HFFc6 (cell line): ENCODE data around the gene TOR1AIP1. TPM values are rescaled to one million over a fixed set of nuclear protein-coding genes. Genes with fewer than 3 reads are reported as not detected.
"Not testable (repeated sequence)": the region's sequence is repeated elsewhere in the genome, so short reads cannot be mapped to it uniquely, and the experiment has no call there.

Experiments
- DNase-seq: peaks from one replicate; pipeline ENCODE4 v3.0.0-alpha.2; 2018
- H3K27ac Mint-ChIP-seq: 2 replicates; pipeline ENCODE4 v1.8.0; 2020; ENCODE audit warnings: mild to moderate bottlenecking, mixed read lengths
- H3K27me3 Mint-ChIP-seq: 2 replicates; pipeline ENCODE4 v1.8.0; 2021; ENCODE audit warnings: mild to moderate bottlenecking, moderate library complexity, mixed read lengths; ENCODE audit not compliant: insufficient read depth
- H3K36me3 Mint-ChIP-seq: 2 replicates; pipeline ENCODE4 v1.8.0; 2021; ENCODE audit warnings: low read depth, mixed read lengths
- H3K4me1 Mint-ChIP-seq: 2 replicates; pipeline ENCODE4 v1.8.0; 2020; ENCODE audit warnings: low read depth, mixed read lengths
- H3K4me3 Mint-ChIP-seq: 2 replicates; pipeline ENCODE4 v1.8.0; 2020; ENCODE audit warnings: mild to moderate bottlenecking, moderate library complexity, mixed read lengths
- H3K9me3 Mint-ChIP-seq: 2 replicates; pipeline ENCODE4 v1.8.0; 2020; ENCODE audit warnings: mild to moderate bottlenecking, mixed read lengths
- CTCF ChIP-seq: fragments of 200-600 bp; sonication (generic); IDR thresholded peaks from 2 replicates; pipeline ENCODE4 v1.5.0; 2021; ENCODE audit warnings: antibody characterized with exemption, mild to moderate bottlenecking
- long read RNA-seq: library from polyadenylated mRNA; unstranded; transcript quantifications from one replicate; pipeline ENCODE4 v2.0.0, GENCODE V29; 2019
- total RNA-seq, 6 experiments: library from RNA; stranded (reverse); fragmentation: NEBNext Ultra II Directional; extraction: Animal tissue kit (Norgen Biotek cat#: 25700); gene quantifications; 2 replicates in 1 of 6; 3 replicates in 5 of 6; pipeline ENCODE4 v1.2.3, GENCODE V29; 2021

Gene TOR1AIP1
- total RNA-seq: 10 to 100 TPM; 39.6 to 51.8 (median 48.9) TPM
- long read RNA-seq, full-length matches to known transcripts: 33 of 51 reads
- long read RNA-seq, partial matches to known transcripts: 1 of 51 reads
- long read RNA-seq, other reads (novel, unspliced or antisense): 17 of 51 reads

GRCh38 chr1:179882253-179883039 is at the start of gene TOR1AIP1:
Gene TOR1AIP1 (plus strand): TSS chr1:179882285. CDS start chr1:179882503, 218 bp downstream.
- Mint-ChIP-seq H3K4me3 (peak within 1 kb of the TSS; percentile 96), H3K4me1 (peaks cover 46% of the 10 kb centered on the region), H3K36me3 (peaks cover 14% of the 10 kb centered on the region), H3K27ac (peak within 1 kb of the TSS; percentile 100), H3K9me3 (peaks cover 2% of the 10 kb centered on the region), H3K27me3 (peaks cover 2% of the 10 kb centered on the region)
- TF ChIP-seq CTCF: peak; percentile 74
- DNase-seq: peak; percentile 97

GRCh38 chr1:179836686-179837445 is 45.2 kb upstream of the TOR1AIP1 start:
- DNase-seq, H3K27ac Mint-ChIP-seq, H3K9me3 Mint-ChIP-seq, H3K27me3 Mint-ChIP-seq, H3K4me3 Mint-ChIP-seq: not testable (repeated sequence)
- Mint-ChIP-seq H3K4me1 (peaks cover 30% of the 10 kb centered on the region), H3K36me3 (peaks cover 25% of the 10 kb centered on the region)

GRCh38 chr1:179840107-179840506 is 42.0 kb upstream of the TOR1AIP1 start:
- H3K4me1 Mint-ChIP-seq: peaks cover 24% of the 10 kb centered on the region

GRCh38 chr1:179848233-179848632 is 33.9 kb upstream of the TOR1AIP1 start:
- H3K27ac Mint-ChIP-seq: no peak overlapping the region
- H3K4me3 Mint-ChIP-seq: no peak overlapping the region
- H3K4me1 Mint-ChIP-seq: peaks cover 6% of the 10 kb centered on the region; the same call in 1 of the 2 replicates

More at GRCh38 chr1:179840107-179840506, 42.0 kb upstream of the TOR1AIP1 start:
- H3K4me3 Mint-ChIP-seq: no peak overlapping the region
- TF ChIP-seq CTCF: no peak
- no peaks in the 10 kb centered on the region for H3K9me3 Mint-ChIP-seq
- no peak for DNase-seq
- H3K36me3 Mint-ChIP-seq: peaks cover 26% of the 10 kb centered on the region
- H3K27ac Mint-ChIP-seq: peak overlapping the region; percentile 61
- H3K27me3 Mint-ChIP-seq: no peaks in the 10 kb centered on the region; the same call in 1 of the 2 replicates

GRCh38 chr1:179853102-179853501 is 29.0 kb upstream of the TOR1AIP1 start:
- Mint-ChIP-seq H3K27me3 (no peaks in the 10 kb centered on the region; the same call in 1 of the 2 replicates), H3K4me1 (peaks cover 6% of the 10 kb centered on the region; the same call in 1 of the 2 replicates), H3K9me3 (no peaks in the 10 kb centered on the region), H3K36me3 (peaks cover 19% of the 10 kb centered on the region), H3K27ac (no peak overlapping the region), H3K4me3 (no peak overlapping the region)
- DNase-seq: no peak
- no peak for TF ChIP-seq CTCF

More at GRCh38 chr1:179848233-179848632, 33.9 kb upstream of the TOR1AIP1 start:
- no peak for TF ChIP-seq CTCF
- H3K36me3 Mint-ChIP-seq: peaks cover 16% of the 10 kb centered on the region
- H3K9me3 Mint-ChIP-seq: no peaks in the 10 kb centered on the region
- no peak for DNase-seq
- no peaks in the 10 kb centered on the region; the same call in 1 of the 2 replicates for H3K27me3 Mint-ChIP-seq

GRCh38 chr1:179855831-179856230 is 26.3 kb upstream of the TOR1AIP1 start:
- peaks cover 23% of the 10 kb centered on the region for H3K36me3 Mint-ChIP-seq
- H3K27me3 Mint-ChIP-seq, DNase-seq, H3K9me3 Mint-ChIP-seq, H3K4me1 Mint-ChIP-seq, H3K27ac Mint-ChIP-seq, H3K4me3 Mint-ChIP-seq: not testable (repeated sequence)
